GM12878 (cell line): Measurements from ENCODE around the gene SFXN2. TPM values are rescaled to one million over a fixed set of nuclear protein-coding genes. Genes with fewer than 3 reads are reported as not detected.
A peak's percentile ranks its signal among the peaks of the same experiment; 100 is the strongest.

Source experiments
- ATF7 ChIP-seq: fragments of 450-650 bp; IDR thresholded peaks from 2 replicates; pipeline ENCODE4 v1.6.1; 2016; ENCODE audit warnings: low read depth, mild to moderate bottlenecking
- BMI1 ChIP-seq: fragments of 450-650 bp; IDR thresholded peaks from 2 replicates; pipeline ENCODE4 v1.6.1; 2016; ENCODE audit warnings: mild to moderate bottlenecking, moderate library complexity, borderline replicate concordance
- E2F4 ChIP-seq: IDR thresholded peaks from 2 replicates; pipeline ENCODE4 v1.6.1; 2012; ENCODE audit warnings: low read depth, low read length, improper control_type of control experiment
- HDAC2 ChIP-seq: fragments of 200-600 bp; sonication (generic); IDR thresholded peaks from 2 replicates; pipeline ENCODE4 v1.6.1; 2017
- LARP7 ChIP-seq: fragments of 450-650 bp; IDR thresholded peaks from 2 replicates; pipeline ENCODE4 v1.6.1; 2017; ENCODE audit warnings: mild to moderate bottlenecking
- MEF2B ChIP-seq: fragments of 450-650 bp; IDR thresholded peaks from 2 replicates; pipeline ENCODE4 v1.6.1; 2018; ENCODE audit warnings: mild to moderate bottlenecking, moderate library complexity; ENCODE audit not compliant: partially characterized antibody, poor library complexity, severe bottlenecking
- NFXL1 ChIP-seq: fragments of 450-650 bp; IDR thresholded peaks from 2 replicates; pipeline ENCODE4 v1.6.1; 2017; ENCODE audit warnings: antibody characterized with exemption, mild to moderate bottlenecking, borderline replicate concordance
- NKRF ChIP-seq: fragments of 450-650 bp; conservative IDR thresholded peaks from 2 replicates; pipeline ENCODE4 v1.6.1; 2017; ENCODE audit warnings: mild to moderate bottlenecking, moderate library complexity
- PKNOX1 ChIP-seq: fragments of 450-650 bp; IDR thresholded peaks from 2 replicates; pipeline ENCODE4 v1.6.1; 2016; ENCODE audit warnings: mild to moderate bottlenecking
- POLR2A ChIP-seq: IDR thresholded peaks from 2 replicates; pipeline ENCODE4 v1.6.1; 2011; ENCODE audit warnings: low read depth, mild to moderate bottlenecking, low read length
- RAD51 ChIP-seq: fragments of 450-650 bp; IDR thresholded peaks from 2 replicates; pipeline ENCODE4 v1.6.1; 2016; ENCODE audit warnings: moderate library complexity, mild to moderate bottlenecking, inconsistent platforms
- SMAD5 ChIP-seq: IDR thresholded peaks from 2 replicates; pipeline ENCODE4 v1.6.1; 2016; ENCODE audit warnings: antibody characterized with exemption, low read depth
- TAF1 ChIP-seq: IDR thresholded peaks from 2 replicates; pipeline ENCODE4 v1.6.1; 2011; ENCODE audit warnings: mild to moderate bottlenecking, low read depth, low read length, borderline replicate concordance
- TBL1XR1 ChIP-seq: IDR thresholded peaks from 2 replicates; pipeline ENCODE4 v1.6.1; 2012; ENCODE audit warnings: low read depth, low read length, improper control_type of control experiment
- TCF12 ChIP-seq: IDR thresholded peaks from 2 replicates; pipeline ENCODE4 v1.6.1; 2011; ENCODE audit warnings: low read depth, mild to moderate bottlenecking, low read length
- TCF3 ChIP-seq: IDR thresholded peaks from 2 replicates; pipeline ENCODE4 v1.6.1; 2012; ENCODE audit warnings: low read depth, mild to moderate bottlenecking, low read length, borderline replicate concordance; ENCODE audit not compliant: insufficient read depth
- polyA plus RNA-seq, 11 experiments: library from polyadenylated mRNA; depleted of rRNA in 4 of 11; unstranded in 6 of 11; stranded (reverse) in 5 of 11; fragments of >200 nt; fragmentation: Nextera tagmentation in 4 of 11; fragmentation: Illumina TruSeq in 1 of 11; extraction: Ambion mirVana in 4 of 11; extraction: Trizol in 1 of 11; gene quantifications; 1 replicate in 1 of 11; 2 replicates in 10 of 11; pipeline versions ENCODE4 v1.2.1 to v1.2.3, GENCODE V29; 2011 to 2016; ENCODE audit warnings: inconsistent platforms in 2 of 11, missing spikeins in 2 of 11, low read depth in 1 of 11
- total RNA-seq, 4 experiments: library from RNA; depleted of rRNA in 3 of 4; stranded (reverse); fragments of >200 nt in 3 of 4; fragmentation: Illumina TruSeq in 1 of 4; extraction: Trizol in 1 of 4; gene quantifications; 2 replicates each; pipeline versions ENCODE4 v1.2.1 to v1.2.3, GENCODE V29; 2013 to 2021

SFXN2 gene
- total and polyA plus RNA-seq, 10 of the 15 experiments (the other 5 are each of a cell fraction or from before 2014, with no cell fraction given): 8.8 to 22.5 (median 18.5) TPM

GRCh38 chr10:102714621-102715455 is at the start of gene SFXN2 (continued):
- TF ChIP-seq TCF3 (0 out of 2 replicates have a peak, but pooled peaks have one; percentile 28), NKRF (peak; percentile 97), HDAC2 (0 out of 2 replicates have a peak, but pooled peaks have one; percentile 55), MEF2B (no peak), LARP7 (peak; percentile 82), PKNOX1 (no peak), BMI1 (no peak), ATF7 (no peak), TCF12 (0 out of 2 replicates have a peak, but pooled peaks have one; percentile 1), NFXL1 (no peak), E2F4 (0 out of 2 replicates have a peak, but pooled peaks have one; percentile 7), POLR2A (peak; percentile 87), TBL1XR1 (0 out of 2 replicates have a peak, but pooled peaks have one; percentile 0), TAF1 (peak; percentile 63), SMAD5 (0 out of 2 replicates have a peak, but pooled peaks have one; percentile 35), RAD51 (peak; percentile 43; the same call in 1 of the 2 replicates)
